Measurements from ENCODE around the gene PROM2.

PROM2 gene

DNA sequence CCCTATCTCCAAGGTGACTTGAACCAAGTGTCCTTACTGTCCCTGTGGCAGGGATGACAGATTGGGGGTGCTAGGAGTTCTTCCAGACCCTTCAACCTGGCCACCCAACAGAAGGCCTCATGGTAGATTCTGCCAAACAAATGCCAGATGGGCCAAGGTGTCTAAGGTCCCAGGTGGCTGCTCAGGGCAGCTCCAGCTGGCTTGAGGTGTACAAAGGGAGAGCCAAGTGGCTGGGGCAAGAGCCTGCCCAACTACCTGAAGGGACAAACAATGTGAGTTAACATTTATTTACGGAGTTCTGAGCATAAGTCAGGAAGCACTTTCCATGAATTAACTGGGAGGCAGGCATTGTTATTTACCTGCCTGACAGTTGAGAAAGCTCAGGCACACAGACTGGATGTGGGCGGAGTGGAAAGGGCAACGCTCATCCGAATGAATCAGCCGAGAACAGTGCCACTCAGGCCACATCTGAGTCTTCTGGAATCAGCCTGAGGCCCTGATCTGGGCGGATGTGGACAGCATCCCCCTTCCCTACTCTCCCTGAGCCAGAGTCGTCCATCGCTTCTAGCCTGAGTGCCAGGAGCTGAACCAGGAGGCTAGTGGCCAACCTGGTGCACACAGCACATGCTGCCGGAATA is 18.5 kb downstream of the PROM2 start:
- H3K27ac Mint-ChIP-seq = no peak overlapping the region
- peaks cover 9% of the 10 kb centered on the region for H3K4me1 Mint-ChIP-seq
- no peak overlapping the region for H3K4me3 Mint-ChIP-seq
- peaks cover 3% of the 10 kb centered on the region for H3K27me3 Mint-ChIP-seq (ENCODE audit: low read depth)
- peaks cover 20% of the 10 kb centered on the region for H3K9me3 Mint-ChIP-seq
- TF ChIP-seq, protein P1, sequence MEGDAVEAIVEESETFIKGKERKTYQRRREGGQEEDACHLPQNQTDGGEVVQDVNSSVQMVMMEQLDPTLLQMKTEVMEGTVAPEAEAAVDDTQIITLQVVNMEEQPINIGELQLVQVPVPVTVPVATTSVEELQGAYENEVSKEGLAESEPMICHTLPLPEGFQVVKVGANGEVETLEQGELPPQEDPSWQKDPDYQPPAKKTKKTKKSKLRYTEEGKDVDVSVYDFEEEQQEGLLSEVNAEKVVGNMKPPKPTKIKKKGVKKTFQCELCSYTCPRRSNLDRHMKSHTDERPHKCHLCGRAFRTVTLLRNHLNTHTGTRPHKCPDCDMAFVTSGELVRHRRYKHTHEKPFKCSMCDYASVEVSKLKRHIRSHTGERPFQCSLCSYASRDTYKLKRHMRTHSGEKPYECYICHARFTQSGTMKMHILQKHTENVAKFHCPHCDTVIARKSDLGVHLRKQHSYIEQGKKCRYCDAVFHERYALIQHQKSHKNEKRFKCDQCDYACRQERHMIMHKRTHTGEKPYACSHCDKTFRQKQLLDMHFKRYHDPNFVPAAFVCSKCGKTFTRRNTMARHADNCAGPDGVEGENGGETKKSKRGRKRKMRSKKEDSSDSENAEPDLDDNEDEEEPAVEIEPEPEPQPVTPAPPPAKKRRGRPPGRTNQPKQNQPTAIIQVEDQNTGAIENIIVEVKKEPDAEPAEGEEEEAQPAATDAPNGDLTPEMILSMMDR (IDR thresholded peaks at IDR 0.05; ENCODE audit: unreplicated experiment in 3 of 3) = no peak
- peaks cover 12% of the 10 kb centered on the region for H3K36me3 Mint-ChIP-seq (ENCODE audit: low read depth)

DNA sequence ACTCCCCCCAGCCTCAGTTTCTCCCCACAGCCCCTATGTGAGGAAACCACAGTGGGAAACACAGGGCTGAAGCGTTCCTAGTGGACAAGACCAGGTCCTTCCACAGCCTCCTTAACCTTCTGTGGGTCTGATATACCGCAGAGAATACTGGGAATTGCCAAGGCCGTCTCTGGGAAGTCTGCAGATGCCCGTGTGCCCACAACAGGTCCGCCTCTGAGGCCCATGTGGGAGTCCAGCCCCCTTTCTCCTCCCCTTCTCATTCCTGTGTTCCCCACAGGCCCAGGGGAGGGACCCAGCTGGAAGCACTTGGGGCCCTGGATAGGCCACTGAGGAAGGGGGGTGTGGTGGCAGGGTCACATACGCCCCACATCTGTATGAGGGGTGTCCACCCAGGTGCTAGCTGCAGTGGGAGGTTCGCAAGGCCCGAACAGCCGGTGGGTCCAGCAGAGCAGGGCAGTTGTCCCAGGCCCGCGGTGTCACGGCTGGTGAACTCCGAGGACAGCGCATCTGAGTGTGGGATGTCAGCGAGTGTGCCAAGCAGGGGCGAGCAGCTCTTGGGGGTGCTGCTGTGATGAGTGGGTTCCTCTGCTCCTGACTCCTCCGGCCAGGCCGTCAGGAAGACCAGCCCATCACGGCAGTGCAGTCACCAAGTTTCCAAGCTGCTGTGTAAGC is 20.5 kb downstream of the PROM2 start:
- Mint-ChIP-seq H3K27ac (no peak overlapping the region), H3K27me3 (ENCODE audit: low read depth) (peaks cover 3% of the 10 kb centered on the region), H3K36me3 (ENCODE audit: low read depth) (peaks cover 12% of the 10 kb centered on the region), H3K9me3 (peaks cover 20% of the 10 kb centered on the region), H3K4me3 (no peak overlapping the region), H3K4me1 (peaks cover 26% of the 10 kb centered on the region)
- TF ChIP-seq, protein P1 (IDR thresholded peaks at IDR 0.05; ENCODE audit: unreplicated experiment in 3 of 3) = no peak

DNA sequence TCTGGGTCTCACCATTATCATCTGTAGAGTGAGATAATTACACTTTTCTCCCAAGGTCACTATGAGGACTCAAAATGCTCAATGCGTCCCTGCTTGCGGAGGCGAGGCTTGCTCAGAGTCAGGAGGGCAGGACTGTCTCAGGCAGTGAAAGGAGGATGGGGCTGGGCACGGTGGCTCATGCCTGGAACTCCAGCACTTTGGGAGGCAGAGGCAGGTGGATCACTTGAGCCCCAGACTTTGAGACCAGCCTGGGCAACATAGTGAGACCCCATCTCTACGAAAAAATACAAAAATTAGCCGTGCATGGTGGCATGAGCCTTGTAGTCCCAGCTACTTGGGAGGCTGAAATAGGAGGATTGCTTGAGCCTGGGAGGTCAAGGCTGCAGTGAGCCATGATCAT is 21.1 kb downstream of the PROM2 start:
- Mint-ChIP-seq H3K9me3 (peaks cover 16% of the 10 kb centered on the region), H3K4me1 (peaks cover 28% of the 10 kb centered on the region), H3K27me3 (ENCODE audit: low read depth) (peaks cover 3% of the 10 kb centered on the region), H3K4me3 (peak overlapping the region in 1 of 3 experiments; percentile 4), H3K36me3 (ENCODE audit: low read depth) (peaks cover 7% of the 10 kb centered on the region), H3K27ac (no peak overlapping the region)
- TF ChIP-seq, protein P1 (IDR thresholded peaks at IDR 0.05; ENCODE audit: unreplicated experiment in 3 of 3) = no peak

DNA sequence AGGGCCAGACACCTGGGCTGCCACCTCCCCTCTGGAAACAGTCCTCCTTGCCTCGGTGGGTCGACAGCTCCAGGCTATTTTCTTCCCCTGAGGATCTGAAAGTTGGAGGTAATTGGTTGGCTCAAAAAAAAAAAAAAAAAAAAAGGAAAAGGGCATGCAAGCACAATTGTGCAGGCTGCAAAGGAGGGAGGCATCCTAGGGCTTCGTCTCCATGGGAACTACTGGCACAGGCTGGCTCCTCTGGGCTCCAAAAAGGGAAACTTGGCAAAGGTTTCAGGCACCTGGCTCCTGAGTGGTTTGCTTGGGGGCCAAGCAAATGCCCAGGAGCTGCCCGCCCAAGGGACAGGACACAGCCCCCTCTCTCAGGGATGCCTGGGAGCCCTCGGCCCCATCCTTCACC is 21.8 kb downstream of the PROM2 start:
- H3K4me1 Mint-ChIP-seq = peaks cover 31% of the 10 kb centered on the region
- TF ChIP-seq, protein P1 (IDR thresholded peaks at IDR 0.05; ENCODE audit: unreplicated experiment in 3 of 3) = no peak
- peaks cover 10% of the 10 kb centered on the region for H3K9me3 Mint-ChIP-seq
- peak overlapping the region in 1 of 3 experiments; percentile 44 for H3K4me3 Mint-ChIP-seq
- peaks cover 4% of the 10 kb centered on the region for H3K36me3 Mint-ChIP-seq (ENCODE audit: low read depth)
- H3K27ac Mint-ChIP-seq = no peak overlapping the region
- peaks cover 3% of the 10 kb centered on the region for H3K27me3 Mint-ChIP-seq (ENCODE audit: low read depth)

DNA sequence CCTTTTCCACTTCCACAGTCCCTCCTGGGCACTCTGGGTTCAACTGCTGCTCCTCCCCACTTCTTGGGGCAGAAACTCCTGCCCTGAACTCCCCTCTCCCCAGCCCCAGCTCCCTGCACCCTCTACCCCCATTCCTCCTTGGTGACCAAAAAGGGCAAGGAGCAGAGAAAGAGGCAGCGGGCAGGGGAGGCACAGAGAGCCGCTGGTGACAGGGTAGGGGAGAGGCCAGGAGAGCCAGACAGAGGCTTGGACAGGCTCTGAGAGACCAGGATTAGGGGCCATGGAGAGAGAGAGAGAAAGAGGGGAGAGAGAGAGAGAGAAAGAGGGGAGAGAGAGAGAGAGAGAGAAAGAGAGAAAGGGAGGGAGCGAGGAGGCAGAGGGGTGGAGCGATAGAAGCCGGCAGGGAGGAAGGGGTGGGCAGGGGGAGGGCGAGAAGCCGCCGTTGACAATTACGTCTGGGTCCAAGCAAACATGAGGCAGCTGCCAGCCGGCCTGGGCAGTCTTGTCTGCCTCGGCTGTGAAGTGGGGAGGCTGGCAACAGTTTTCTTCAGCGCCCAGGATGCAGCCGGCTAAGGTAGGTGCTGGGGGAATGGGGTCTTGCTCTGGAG is 22.7 kb downstream of the PROM2 start, which contains the start of gene KCNIP3:
TSS of gene KCNIP3 (plus strand) at position 468 of the 608 bp plus-strand sequence. CDS start at position 560, 92 bp downstream.
- peak within 1 kb of the TSS; percentile 63 to 76 (median 64) for H3K27ac Mint-ChIP-seq
- peak within 1 kb of the TSS; percentile 78 to 81 (median 79) for H3K4me3 Mint-ChIP-seq
- TF ChIP-seq, protein P1 (IDR thresholded peaks at IDR 0.05; ENCODE audit: unreplicated experiment in 3 of 3) = no peak
- H3K9me3 Mint-ChIP-seq = peaks cover 5% of the 10 kb centered on the region
- H3K4me1 Mint-ChIP-seq = peaks cover 35% of the 10 kb centered on the region
- H3K27me3 Mint-ChIP-seq (ENCODE audit: low read depth) = peaks cover 3% of the 10 kb centered on the region
- no peaks in the 10 kb centered on the region for H3K36me3 Mint-ChIP-seq (ENCODE audit: low read depth)
